HG03095 (cell line): ENCODE data around the gene VWCE.

Source experiments
- ATAC-seq: cut with Tn5 transposase; IDR thresholded peaks from one replicate; pipeline ENCODE4 v1.9.1; 2021; ENCODE audit warnings: moderate library complexity; ENCODE audit not compliant: unreplicated experiment

Gene VWCE

GRCh38 chr11:61281581-61282250 is 13.4 kb downstream of the VWCE start:
- no peak for ATAC-seq

- no peak for ATAC-seq
Measured at GRCh38 chr11:61280883-61281580, 14.1 kb downstream of the VWCE start.

- ATAC-seq = no peak
Measured at GRCh38 chr11:61279934-61280659, 15.0 kb downstream of the VWCE start.

GRCh38 chr11:61278001-61278470 is 17.1 kb downstream of the VWCE start:
- ATAC-seq = no peak

- ATAC-seq = no peak
Measured at GRCh38 chr11:61277186-61278000, 17.7 kb downstream of the VWCE start.

GRCh38 chr11:61275191-61275590 is 19.9 kb downstream of the VWCE start:
- ATAC-seq = no peak

- ATAC-seq = no peak
Measured at GRCh38 chr11:61274084-61274483, 21.0 kb downstream of the VWCE start.

- no peak for ATAC-seq
Measured at GRCh38 chr11:61273178-61274078, 21.7 kb downstream of the VWCE start.

- no peak for ATAC-seq
Measured at GRCh38 chr11:61272731-61273130, 22.4 kb downstream of the VWCE start.

GRCh38 chr11:61270354-61271076 is 24.6 kb downstream of the VWCE start:
- ATAC-seq = no peak

- ATAC-seq = no peak
Measured at GRCh38 chr11:61268588-61269250, 26.4 kb downstream of the VWCE start.

GRCh38 chr11:61267437-61267841 is 27.7 kb downstream of the VWCE start:
- ATAC-seq = no peak

GRCh38 chr11:61266602-61267001 is 28.5 kb downstream of the VWCE start:
- no peak for ATAC-seq

- ATAC-seq = no peak
Measured at GRCh38 chr11:61265357-61265756, 29.8 kb downstream of the VWCE start.

GRCh38 chr11:61264795-61265194 is 30.3 kb downstream of the VWCE start:
- ATAC-seq = no peak

- no peak for ATAC-seq
Measured at GRCh38 chr11:61264371-61264770, 30.7 kb downstream of the VWCE start.

GRCh38 chr11:61259363-61259762 is 35.8 kb downstream of the VWCE start:
- ATAC-seq = no peak

GRCh38 chr11:61258546-61258945 is 36.6 kb downstream of the VWCE start:
- no peak for ATAC-seq
